HEK293 (cell line): ENCODE data around the gene PIANP.

Experiments
- CTCF ChIA-PET: fragments of 350-600 bp; formaldehyde crosslinking; extraction: SDS; loops from one replicate; lab custom pipeline; 2021; ENCODE audit warnings: antibody characterized with exemption; lab: Yijun Ruan, JAX
- POLR2A ChIA-PET: fragments of 300-600 bp; formaldehyde crosslinking; extraction: SDS; loops from one replicate; lab custom pipeline; 2020; ENCODE audit warnings: antibody characterized with exemption, inconsistent platforms; lab: Yijun Ruan, JAX
- H3K27ac ChIP-seq: fragments of 200-500 bp; sonication (Bioruptor generic); 2 replicates; pipeline ENCODE4 v1.5.1; 2014; ENCODE audit warnings: low read depth, low read length, control low read depth, inconsistent platforms; ENCODE audit errors: extremely low read depth
- H3K36me3 ChIP-seq, 2 experiments: fragments of 200-500 bp in 1 of 2; sonication (Bioruptor generic) in 1 of 2; 1 replicate in 1 of 2; 2 replicates in 1 of 2; pipeline ENCODE4 v1.5.1; 2014 to 2017; ENCODE audit warnings: inconsistent platforms in 2 of 2, low read length in 2 of 2; ENCODE audit not compliant: control insufficient read depth in 2 of 2, insufficient read depth in 1 of 2
- H3K4me1 ChIP-seq: fragments of 200-500 bp; sonication (Bioruptor generic); 2 replicates; pipeline ENCODE4 v1.5.1; 2014; ENCODE audit warnings: mild to moderate bottlenecking, low read length, inconsistent platforms; ENCODE audit not compliant: control insufficient read depth, insufficient read depth
- H3K4me3 ChIP-seq: 2 replicates; pipeline ENCODE4 v1.5.1; 2011; ENCODE audit warnings: low read depth, mild to moderate bottlenecking, control low read depth, low read length, moderate library complexity
- H3K9me3 ChIP-seq: fragments of 200-500 bp; sonication (Bioruptor generic); 2 replicates; pipeline ENCODE4 v1.5.1; 2014; ENCODE audit warnings: low read depth, low read length, inconsistent platforms; ENCODE audit not compliant: control insufficient read depth, insufficient read depth
- SCRT2 ChIP-seq: fragments of 450-650 bp; formaldehyde crosslinking; IDR thresholded peaks from 2 replicates; pipeline ENCODE4 v1.5.1; 2016; ENCODE audit warnings: missing biosample characterization, missing genetic modification characterization
- ZFP69B ChIP-seq: fragments of 450-650 bp; formaldehyde crosslinking; IDR thresholded peaks from 2 replicates; pipeline ENCODE4 v1.5.1; 2016; ENCODE audit warnings: missing biosample characterization, missing genetic modification characterization
- ZNF174 ChIP-seq: fragments of 450-650 bp; formaldehyde crosslinking; IDR thresholded peaks from 2 replicates; pipeline ENCODE4 v1.5.0; 2017; ENCODE audit warnings: missing biosample characterization, mild to moderate bottlenecking, missing genetic modification characterization
- ZNF223 ChIP-seq: fragments of 450-650 bp; formaldehyde crosslinking; IDR thresholded peaks from 2 replicates; pipeline ENCODE4 v1.5.1; 2016; ENCODE audit warnings: missing biosample characterization, missing genetic modification characterization
- ZNF274 ChIP-seq, 2 experiments: fragments of 200-500 bp in 1 of 2; fragments of 450-650 bp in 1 of 2; sonication (Bioruptor generic) in 1 of 2; formaldehyde crosslinking in 1 of 2; IDR thresholded peaks; 2 replicates each; pipeline versions ENCODE4 v1.5.1 to v1.6.1; 2014 to 2016; ENCODE audit warnings: borderline replicate concordance in 1 of 2, inconsistent platforms in 1 of 2, low read length in 1 of 2, missing biosample characterization in 1 of 2, missing genetic modification characterization in 1 of 2
- ZNF394 ChIP-seq: fragments of 450-650 bp; formaldehyde crosslinking; IDR thresholded peaks from 2 replicates; pipeline ENCODE4 v1.5.1; 2016; ENCODE audit warnings: missing biosample characterization, missing genetic modification characterization, mild to moderate bottlenecking, moderate library complexity, borderline replicate concordance
- ZNF610 ChIP-seq: fragments of 450-650 bp; formaldehyde crosslinking; IDR thresholded peaks from 2 replicates; pipeline ENCODE4 v1.5.1; 2016; ENCODE audit warnings: missing biosample characterization, missing genetic modification characterization, borderline replicate concordance

PIANP gene

DNA sequence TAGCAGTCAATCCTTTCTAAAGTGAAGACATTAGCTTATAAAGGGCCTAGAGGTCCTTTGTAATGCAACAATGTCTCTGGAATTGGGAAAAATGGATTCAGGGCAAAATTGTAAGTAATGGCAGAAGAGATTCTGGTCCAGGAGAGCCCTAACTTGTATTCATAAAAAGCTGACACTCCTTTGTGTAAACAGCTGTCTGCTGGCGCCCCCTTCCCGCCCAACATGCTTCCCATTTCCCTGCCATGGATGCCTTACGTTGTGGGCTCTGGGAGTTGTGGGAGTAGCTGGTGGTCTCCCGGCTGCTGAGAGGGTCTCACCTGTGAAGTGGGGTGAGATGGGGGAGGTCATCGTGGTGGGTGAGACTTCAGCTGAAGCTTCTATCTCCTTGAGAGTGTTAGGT, 55.7 kb downstream of the PIANP start:
- Histone ChIP-seq H3K4me3 (no peak overlapping the region), H3K27ac (no peak overlapping the region), H3K9me3 (no peaks in the 10 kb centered on the region), H3K36me3 (peaks cover 0 to 15% of the 10 kb centered on the region in 2 experiments; a peak in 2 of 3 replicates), H3K4me1 (no peaks in the 10 kb centered on the region)
- ChIA-PET POLR2A (interaction anchor here (0.6 kb wide), 2 partner anchors 16 to 111 kb away, joined by 3 read pairs; partner anchors contain the start of gene GAPDH), CTCF (interaction anchor here (1.0 kb wide), 1 partner anchor 93 kb away, joined by 3 read pairs; no protein-coding TSS in a partner anchor)
- TF ChIP-seq ZFP69B (tag by site-specific recombination) (no peak), ZNF174 (tag by site-specific recombination) (no peak), ZNF610 (tag by site-specific recombination) (no peak), ZNF394 (peak; percentile 24; the same call in 1 of the 2 replicates)

DNA sequence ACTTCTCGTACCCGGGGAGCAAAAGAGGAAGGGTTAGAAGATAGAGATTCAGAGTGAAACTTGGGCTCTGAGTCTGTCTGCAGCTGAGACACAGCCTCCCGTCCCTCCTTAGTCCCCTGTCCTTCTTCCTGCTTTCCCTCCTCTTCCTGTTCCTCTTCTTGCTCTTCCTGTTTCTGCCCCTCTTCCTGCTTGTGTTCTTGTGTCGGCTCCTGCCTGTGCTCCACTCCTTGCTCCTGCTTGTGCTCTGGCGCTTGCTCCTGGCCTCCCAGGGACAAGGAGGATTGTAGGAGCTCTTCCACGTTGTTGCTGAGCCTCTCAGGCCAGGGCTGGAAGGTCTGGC, 56.4 kb downstream of the PIANP start:
- POLR2A ChIA-PET, result no interaction called here
- H3K4me1 ChIP-seq, result no peaks in the 10 kb centered on the region
- H3K4me3 ChIP-seq, result no peak overlapping the region
- peaks cover 0 to 15% of the 10 kb centered on the region in 2 experiments; a peak in 2 of 3 replicates for H3K36me3 ChIP-seq
- no peak overlapping the region for H3K27ac ChIP-seq
- H3K9me3 ChIP-seq, result no peaks in the 10 kb centered on the region
- TF ChIP-seq ZNF274 (IDR thresholded peaks at IDR 0.05; ENCODE audit: low read length) (no peak), ZNF274 (tag by site-specific recombination; IDR thresholded peaks at IDR 0.05; ENCODE audit: borderline replicate concordance) (0 out of 2 replicates have a peak, but pooled peaks have one; percentile 9), SCRT2 (tag by site-specific recombination) (no peak), ZNF223 (tag by site-specific recombination) (no peak)
- CTCF ChIA-PET, result interaction anchor here (0.7 to 1.0 kb wide), 3 partner anchors 12 to 41 kb away, joined by 3 to 4 read pairs (median 4); no protein-coding TSS in a partner anchor
